ENCODE results near the gene FAM81A.
"Not testable (repeated sequence)": the region's sequence is repeated elsewhere in the genome, so short reads cannot be mapped to it uniquely, and the experiment has no call there.

Gene FAM81A

GRCh38 chr15:59437817-59438624, at the start of gene FAM81A:
Gene FAM81A, plus strand, starts transcription at chr15:59438186. Its CDS starts 20,441 bp downstream, at chr15:59458627.
- peak; percentile 62 for DNase-seq

DNA sequence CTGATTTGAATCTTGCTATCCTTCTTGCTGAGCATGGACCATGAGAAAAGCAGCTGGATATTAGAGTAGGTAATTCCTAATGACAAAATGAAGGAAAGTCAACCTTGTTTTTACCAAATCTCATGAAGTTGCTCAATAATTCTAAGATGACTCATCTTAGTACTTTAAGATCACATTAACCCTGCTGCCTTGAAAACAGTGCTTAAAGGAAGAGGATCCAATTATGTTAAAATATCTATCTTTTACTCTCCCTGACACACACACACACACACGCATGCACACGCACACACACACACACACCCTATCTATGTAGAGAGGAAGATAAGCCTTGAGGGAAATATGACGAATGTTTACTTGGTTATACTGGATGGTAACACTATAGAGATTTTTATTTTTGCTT, 49.3 kb upstream of the FAM81A start:
- DNase-seq, result no peak

DNA sequence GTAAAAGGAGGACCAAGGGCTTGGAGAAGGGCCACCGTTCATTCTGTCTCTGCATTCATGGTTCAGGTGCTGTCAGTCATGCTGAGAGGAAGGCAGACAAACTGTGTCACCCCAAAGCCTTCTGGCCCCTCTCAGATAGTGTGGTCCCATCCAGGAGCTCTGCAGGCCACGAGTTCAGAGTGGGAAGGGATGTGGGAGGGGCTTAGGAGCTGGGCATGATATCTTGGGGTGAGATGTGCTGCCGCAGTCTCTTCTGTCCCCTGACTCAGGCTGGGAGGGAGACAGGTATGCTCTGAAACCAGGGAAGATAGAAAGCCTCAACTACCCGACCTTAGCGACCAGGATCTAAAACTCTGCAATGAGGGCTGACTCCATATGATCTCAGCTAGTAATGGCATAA, 45.7 kb upstream of the FAM81A start:
- DNase-seq, result no peak

GRCh38 chr15:59394166-59394661, 43.8 kb upstream of the FAM81A start:
- no peak for DNase-seq

- no peak for DNase-seq
Observed at GRCh38 chr15:59396211-59396610, 41.8 kb upstream of the FAM81A start.

DNA sequence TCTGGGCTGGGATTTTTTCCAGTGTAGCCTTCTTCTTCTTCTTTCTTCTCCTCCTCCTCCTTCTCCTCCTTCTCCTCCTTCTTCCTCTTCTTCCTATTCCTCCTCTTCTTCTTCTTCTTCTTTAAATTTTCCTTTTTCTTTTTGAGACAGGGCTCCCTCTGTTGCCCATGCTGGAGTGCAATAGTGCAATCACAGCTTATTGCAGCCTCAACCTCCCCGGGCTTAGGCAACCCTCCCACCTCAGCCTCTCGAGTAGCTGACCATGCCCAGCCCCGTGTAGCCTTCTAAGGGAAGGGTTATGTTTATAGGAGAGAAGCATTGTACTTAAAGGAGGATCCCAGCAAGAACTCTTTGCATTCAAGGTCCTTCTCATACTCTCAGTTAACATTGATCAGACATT, 41.3 kb upstream of the FAM81A start:
- no peak for DNase-seq

GRCh38 chr15:59398220-59398619, 39.8 kb upstream of the FAM81A start:
- DNase-seq, result no peak

DNA sequence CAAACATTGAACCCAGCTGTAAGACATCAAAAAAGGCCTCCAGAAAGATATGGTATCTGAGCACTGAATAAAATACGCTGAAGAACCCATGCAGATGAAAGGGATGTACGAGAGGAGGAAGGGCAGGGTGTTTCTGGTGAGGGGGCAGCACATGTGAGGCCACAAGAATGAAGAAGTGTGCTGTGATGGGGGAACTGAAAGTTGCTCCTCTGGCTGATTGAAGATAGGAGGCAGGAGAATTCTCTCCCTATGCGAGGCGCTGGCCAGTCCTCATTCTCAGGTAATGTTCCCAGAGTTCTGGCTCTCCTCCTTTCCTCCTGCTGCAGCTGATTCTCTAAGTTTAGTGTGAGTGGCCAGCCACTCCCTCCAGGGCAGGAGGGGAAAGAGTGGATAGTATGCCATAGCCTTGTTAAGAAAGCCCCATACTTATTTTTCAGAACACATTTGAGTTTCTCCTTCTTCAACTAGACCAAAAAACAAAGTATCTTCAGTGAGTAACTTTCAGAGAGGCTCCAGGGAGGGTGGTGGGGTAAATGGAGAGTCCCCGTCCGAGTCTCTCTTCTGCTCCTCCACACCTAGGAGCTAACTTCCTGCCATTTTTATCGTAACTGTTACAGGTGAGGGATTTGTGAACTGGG, 38.4 kb upstream of the FAM81A start:
- no peak for DNase-seq

GRCh38 chr15:59400103-59400813, 37.7 kb upstream of the FAM81A start:
- no peak for DNase-seq

- not testable (repeated sequence) for DNase-seq
Observed at GRCh38 chr15:59401051-59401823, 36.7 kb upstream of the FAM81A start.

GRCh38 chr15:59401824-59402569, 36.0 kb upstream of the FAM81A start:
- DNase-seq, result no peak

DNA sequence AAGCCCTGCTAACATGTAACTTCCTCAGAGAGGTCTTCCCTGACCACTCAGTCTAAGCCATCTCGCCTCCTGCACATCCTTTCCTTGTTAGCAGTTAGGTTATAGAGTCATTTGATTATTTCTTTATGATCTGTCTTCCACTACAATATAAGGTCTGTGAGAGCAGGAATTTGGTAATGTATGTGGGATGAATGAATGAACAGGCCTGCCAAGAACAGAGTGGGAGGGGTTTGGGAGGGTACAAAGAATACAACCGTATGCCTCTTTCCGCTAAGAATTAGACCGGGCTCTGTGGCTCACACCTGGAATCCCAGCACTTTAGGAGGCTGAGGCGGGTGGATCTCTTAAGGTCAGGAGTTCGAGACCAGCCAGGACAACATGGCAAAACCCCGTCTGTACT, 32.9 kb upstream of the FAM81A start:
- no peak for DNase-seq

DNA sequence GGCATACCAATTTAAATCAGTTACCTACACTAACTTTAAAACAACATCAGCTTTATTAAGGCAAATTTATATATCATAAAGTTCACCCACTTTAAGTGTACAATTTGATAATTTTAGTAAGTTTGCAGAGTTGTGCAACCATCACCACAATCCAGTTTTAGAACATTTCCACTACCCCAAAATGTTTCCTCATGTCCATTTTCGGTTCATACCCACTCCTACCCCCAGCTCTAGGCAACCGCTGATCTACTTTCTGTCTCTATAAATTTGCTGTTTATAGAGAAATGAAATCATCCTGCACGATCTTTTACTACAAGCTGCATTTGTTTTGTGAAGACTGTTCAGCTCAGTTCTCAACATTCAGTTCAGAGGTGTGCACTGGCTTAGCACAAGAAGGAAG, 31.5 kb upstream of the FAM81A start:
- DNase-seq, result no peak

DNA sequence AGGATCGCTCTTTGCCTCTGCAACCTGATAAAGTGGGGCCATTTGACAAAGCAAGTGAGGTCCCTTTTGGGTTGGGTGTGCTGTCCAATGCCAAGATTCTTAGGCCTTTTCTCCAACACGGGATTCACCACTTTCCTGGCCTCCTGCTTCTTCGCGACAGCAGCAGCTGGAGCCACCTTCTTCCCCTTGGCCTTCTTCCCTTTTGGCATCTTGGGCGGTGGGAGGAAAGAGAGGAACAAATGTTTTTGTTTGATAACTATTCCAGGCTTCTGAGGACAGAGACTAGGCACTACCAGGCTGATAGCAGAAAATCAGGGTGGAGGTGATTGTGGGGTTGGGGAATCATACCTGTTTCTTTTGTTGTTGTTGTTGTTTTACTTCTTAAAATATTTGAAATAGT, 30.0 kb upstream of the FAM81A start:
- no peak for DNase-seq

GRCh38 chr15:59410391-59410896, 27.5 kb upstream of the FAM81A start:
- DNase-seq, result no peak

DNA sequence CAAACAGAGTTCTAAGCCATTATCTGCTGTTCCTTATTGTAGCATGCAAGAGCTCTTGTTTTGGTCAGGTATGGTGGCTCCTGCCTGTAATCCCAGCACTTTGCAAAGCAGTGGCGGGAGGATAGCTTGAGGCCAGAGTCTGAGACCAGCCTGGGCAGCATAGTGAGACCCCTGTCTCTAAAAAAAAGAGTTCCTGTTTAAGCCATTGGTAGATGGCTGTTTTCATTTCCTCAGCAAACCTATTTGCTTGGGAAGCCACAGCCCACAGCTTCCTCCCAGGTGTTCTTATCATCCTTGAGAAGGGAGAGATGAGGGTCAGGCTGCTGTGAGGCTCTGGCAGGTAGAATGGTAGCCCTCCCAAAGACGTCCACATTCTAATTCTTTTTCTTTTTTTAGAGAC, 24.4 kb upstream of the FAM81A start:
- no peak for DNase-seq

- no peak for DNase-seq
Observed at GRCh38 chr15:59416816-59417215, 21.2 kb upstream of the FAM81A start.

GRCh38 chr15:59419170-59419569, 18.8 kb upstream of the FAM81A start:
- no peak for DNase-seq

GRCh38 chr15:59420108-59420507, 17.9 kb upstream of the FAM81A start:
- no peak for DNase-seq

DNA sequence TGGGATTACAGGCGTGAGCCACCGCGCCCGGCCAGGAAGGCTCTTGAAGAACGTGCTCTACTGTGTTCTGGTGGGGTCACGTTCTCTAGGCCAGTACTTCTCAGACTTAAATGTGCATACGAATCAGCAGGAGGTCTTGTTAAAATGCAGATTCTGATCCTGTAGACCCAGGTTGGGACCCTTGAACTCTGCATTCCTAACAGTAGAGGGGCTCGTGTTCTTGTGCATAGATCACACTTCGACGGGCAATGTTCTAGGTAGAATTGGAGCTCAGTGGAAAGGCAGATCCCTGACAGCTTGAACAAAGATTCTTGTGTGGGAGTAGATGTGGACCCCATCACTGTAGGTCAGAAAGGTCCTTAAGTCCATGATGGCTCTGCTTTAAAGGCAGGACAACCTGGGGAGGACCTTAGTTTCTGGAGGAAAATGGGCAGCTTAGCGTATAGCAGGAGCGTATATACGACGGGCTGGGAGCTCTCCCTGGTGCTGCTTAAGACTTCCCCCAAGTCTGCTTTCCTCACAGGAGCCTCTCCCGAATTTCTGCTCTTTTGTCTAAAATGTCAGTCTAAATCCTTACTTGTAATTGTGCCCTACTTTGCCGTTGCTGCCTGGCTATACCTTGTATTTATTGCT, 16.9 kb upstream of the FAM81A start:
- DNase-seq, result no peak

DNA sequence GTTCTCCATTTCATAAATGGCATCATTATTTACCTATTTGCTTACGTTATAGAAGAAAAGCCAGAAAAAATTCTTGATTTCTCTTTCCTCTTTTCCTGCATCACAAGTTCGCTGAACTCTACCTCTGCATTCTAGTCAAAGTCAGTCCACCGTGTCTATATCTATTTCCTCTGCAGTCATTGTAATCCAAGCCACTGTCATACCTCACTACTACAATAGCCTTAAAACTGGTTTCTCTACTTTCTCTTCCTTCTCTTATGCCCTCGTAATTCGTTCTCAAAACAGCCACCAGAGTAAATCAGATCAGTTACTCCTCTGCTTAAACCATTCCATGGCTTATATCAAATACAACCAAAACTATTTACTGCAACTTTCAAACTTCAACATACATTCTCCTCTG, 13.4 kb upstream of the FAM81A start:
- DNase-seq, result no peak
